Hematopoietic multipotent progenitor cell treated with erythropoietin and hydrocortisone succinate and interleukin-3 and kit ligand, for 15 days (in vitro differentiated cells): ENCODE data around the gene UTP4.

ENCODE experiments used
- DNase-seq: peaks from one replicate; pipeline ENCODE4 v3.0.0-alpha.2; 2015; ENCODE audit warnings: low spot score

Gene UTP4

DNA sequence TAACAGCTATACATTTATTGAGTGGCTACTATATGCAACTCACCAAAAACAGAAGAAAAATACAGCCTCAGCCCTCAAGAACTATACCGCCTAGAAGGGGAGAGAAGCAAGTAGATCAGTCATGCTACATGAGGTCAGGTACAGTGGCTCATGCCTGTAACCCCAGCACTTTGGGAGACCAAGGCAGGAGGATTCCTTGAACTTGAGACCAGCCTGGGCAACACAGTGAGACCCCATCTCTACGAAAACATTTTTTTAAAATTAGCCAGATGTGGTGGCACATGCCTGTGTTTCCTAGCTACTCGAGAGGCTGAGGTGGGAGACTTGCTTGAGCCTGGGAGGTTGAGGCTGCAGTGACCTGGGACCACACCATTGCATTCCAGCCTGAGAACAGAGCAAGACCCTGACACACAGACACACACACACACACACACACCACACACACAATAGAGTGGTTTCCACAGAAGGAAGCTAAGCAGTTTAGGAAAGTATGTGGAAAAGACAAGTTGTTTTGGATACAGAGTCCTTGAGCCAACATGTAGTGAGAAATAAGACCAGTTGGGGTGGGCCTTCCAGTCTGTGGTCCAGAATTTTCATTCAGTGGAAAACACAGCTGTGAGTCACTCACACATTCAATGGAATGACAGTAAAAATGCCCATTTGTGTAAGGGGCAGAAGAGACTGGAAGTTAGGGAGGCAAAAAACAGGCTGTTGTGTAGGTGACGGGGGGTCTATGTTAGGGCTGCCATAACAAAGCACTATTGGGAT lies 43.8 kb downstream of the UTP4 start:
- DNase-seq: no peak

DNA sequence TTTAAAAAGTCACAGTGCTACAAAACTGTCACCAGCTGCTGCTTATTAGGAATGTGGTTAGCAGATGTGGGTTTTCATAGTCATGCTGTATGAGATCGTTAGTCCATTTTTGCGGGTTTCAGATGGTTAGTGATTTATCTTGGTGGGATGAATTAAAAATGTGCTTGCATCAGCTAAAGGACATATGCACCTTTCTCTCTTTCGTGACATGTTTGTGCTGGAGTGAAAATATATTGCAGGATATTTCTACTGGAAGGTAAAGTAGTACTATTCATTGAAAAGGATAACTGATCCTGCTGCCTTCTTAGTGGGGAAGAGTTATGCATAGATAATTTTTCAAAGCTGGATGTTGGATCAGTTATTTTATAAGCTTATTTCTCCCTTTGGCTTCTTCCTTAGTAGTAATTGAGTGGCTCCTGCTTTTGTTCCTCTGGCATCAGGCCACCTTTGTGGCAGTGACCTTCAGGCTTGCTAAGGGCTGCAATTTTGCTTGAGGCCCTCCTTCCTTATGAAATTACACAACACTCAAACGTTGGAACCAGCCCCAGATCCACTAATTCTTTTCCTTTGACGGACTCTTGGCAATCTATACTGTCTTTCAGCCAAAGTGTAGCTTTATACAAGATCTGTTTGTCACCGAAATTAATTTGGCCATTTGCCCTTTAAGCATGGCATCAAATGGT lies 47.0 kb downstream of the UTP4 start:
- no peak for DNase-seq

DNA sequence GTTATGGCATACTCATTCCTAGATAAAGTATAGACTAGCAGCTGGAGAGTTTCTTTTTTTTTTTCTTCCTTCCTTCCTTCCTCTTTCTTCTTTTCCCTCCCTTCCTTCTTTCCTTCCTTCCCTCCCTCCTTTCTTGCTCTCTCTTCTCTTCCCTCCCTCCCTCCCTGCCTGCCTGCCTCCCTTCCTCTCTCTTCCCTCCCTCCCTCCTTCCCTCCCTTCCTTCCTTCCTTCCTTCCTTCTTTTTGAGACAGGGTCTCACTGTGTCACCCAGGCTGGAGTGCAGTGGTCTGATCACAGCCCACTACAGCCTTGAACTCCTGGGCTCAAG lies 47.5 kb downstream of the UTP4 start:
- no peak for DNase-seq

DNA sequence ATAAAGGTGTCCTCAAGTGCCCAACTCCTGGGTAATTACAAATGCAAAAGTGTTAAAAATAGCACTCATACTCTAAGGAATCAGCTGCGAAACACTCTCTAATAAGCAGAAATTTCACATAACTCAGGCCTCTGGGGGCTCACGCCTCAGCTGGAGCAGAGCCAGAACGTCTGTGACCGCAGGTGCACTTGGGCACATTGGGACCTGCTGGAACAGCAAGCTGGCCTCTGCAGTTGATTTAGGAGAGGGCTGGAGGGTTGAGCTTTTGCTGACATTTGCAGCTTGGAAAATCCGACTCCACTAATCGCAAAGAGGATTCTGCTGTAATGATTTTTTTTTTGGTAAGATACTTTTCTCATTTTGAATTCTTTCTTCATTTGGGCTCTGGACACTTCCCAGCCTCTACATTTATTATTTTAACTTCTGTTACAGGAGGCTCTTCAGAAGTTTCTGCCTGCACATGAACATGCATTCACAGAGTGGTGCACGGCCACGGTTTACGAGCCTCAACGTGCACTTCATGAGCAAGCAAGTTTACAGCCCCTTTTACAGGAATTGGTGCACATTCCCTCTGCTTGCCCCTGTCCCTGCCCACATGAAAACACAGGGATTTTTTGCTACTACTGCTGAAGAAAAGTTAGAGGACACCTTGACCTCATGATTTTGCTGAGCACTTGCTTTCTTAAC lies 50.4 kb downstream of the UTP4 start:
- no peak for DNase-seq

DNA sequence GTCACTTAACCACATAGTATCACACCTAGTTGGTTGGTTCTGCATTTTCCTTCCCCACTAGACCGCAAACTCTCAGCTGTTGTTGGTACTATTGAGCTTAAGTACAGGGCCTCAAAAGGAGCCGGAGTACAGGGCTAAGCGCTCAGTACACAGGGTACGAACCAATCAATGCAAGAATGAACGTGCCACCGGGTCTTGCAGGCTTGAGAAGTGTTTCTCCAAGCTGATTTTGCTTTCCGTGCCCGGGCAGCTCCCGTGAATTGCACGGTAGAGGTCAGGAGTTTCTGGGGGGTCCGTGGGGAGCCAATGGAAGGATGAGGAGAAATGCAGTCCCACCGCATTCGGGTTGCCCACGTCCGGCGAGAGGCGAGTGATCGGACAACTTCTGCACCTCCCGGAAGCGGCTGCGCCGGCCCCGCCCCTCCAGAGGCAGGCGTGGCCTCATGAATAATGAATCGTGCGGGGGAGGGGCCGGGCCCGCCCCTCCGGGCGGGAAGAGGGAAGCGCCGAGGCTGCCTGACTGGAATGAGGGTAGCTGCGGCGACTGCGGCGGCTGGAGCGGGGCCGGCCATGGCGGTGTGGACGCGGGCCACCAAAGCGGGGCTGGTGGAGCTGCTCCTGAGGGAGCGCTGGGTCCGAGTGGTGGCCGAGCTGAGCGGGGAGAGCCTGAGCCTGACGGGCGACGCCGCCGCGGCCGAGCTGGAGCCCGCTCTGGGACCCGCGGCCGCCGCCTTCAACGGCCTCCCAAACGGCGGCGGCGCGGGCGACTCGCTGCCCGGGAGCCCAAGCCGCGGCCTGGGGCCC lies 54.4 kb downstream of the UTP4 start, which contains the start of gene SNTB2:
Gene SNTB2 (plus strand): TSS at position 523 of the 804 bp plus-strand sequence. CDS start 3 bp downstream, at position 526.
- DNase-seq: peak; percentile 85

DNA sequence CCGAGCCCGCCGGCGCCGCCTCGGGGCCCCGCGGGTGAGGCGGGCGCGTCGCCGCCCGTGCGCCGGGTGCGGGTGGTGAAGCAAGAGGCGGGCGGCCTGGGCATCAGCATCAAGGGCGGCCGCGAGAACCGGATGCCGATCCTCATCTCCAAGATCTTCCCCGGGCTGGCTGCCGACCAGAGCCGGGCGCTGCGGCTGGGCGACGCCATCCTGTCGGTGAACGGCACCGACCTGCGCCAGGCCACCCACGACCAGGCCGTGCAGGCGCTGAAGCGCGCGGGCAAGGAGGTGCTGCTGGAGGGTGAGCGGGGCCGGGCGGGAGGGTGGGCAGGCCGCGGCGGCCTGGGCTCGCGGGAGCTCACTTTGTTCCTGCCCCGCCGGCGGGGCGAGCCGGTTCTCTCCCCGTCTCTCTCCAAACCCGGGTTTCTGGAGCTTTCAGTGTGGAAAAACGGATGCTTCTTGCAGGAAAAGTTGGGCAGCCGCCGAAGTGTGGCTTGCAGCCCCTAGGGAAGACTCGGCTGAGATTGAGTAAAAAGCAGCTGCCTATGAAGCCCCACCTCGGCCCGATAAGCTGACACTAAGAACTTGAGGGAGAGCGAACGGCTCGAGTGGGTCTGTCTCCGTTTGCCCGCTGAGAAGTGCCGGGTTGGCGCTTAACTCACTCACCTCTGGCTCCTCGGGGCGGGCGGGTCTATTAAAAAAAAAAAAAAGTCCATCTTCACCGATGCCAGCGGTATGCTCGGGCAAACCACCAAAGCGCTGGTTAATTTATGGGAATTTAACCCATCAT lies 55.2 kb downstream of the UTP4 start:
- DNase-seq: no peak

DNA sequence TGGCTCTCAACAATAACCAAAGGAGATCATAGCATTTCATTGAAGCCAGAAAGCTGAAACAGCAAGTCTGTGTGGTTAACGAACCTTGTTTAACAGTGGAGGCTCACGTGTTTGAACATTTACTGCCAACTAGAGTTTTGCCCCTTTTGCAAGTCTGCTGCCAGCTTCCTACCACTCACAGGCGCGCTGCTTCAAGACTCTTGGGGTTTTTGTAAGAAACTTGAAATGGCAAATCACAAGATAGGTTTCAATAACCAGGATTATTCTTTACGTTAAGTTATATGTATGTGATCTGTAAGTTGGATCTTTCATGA lies 55.7 kb downstream of the UTP4 start:
- DNase-seq: no peak

DNA sequence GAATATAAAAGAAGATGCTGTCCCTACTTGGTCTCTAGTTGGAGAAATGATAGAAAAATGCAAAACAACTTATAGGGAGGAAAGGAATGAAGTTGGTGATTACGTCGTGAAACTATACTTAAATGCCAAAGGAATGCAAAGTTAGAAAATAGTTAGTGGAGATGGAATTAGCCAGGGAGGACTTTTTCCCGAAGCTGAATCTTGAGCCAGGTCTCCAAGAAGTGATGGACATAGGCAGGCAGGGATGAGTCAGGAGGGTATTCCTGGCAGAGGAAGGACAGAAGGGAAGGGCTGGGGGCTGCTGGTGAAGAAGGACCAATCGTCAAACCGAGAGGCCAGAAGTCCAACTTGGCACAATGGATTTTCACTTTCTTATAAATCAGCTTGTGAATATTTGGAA lies 56.3 kb downstream of the UTP4 start:
- no peak for DNase-seq

DNA sequence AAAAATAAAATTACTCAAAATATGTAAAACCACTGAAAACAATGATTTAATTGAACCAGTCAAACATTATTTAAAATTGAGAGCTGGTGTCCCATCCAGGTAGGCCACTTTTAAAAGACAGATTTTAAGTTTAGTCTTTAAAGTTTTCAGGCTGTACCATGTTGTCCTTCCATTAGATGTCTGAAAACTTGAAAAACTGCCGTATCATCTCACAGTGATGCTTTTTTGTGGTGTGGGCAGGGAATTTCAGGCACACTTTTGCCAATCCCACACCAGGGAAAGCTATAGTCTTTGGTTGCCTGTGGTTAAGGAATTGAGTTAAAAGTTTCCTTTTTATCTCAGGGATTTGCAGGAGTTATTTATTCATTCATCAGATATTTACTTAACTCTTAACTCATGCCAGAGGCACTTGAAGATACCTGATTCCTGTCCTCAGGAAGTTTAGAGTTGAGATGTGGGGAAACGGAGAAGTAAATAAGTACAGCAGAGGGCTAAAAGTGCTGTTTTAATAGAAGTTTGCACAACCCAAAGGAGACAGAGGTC lies 57.7 kb downstream of the UTP4 start:
- DNase-seq: no peak

DNA sequence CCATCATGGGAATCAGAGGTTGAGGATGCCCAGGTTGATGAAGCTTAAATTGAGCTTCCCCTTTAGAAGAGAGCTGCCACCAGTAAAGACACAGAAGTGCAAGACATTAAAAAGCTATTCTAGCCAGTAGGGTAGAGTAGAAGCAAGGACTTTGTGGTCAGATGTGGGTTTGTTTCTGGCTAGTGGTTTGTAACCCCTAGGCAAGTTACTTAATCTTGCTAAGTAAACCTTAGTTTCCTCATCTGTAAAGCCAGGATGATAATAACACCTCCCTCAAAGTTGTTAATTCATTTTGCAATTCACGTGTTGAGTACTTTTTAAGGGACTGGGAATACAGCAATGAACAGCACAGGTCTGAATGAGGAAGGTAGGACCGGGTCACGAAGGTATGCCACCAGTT lies 58.1 kb downstream of the UTP4 start:
- DNase-seq: no peak

DNA sequence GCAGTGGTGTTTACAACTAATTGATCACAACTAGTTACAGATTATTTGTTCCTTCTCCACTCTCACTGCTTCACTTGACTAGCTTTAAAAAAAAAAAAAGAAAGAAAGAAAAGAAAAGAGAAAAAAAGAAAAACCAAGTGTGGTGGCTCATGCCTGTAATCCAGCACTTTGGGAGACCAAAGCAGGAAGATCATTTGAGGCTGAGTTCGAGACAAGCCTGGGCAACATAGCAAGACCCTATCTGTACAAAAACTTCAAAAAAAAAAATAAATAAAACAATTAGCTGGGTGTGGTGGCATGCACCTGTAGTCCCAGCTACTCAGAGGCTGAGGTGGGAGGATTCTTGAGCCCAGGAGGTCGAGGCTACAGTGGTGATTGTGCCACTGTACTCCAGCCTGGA lies 58.7 kb downstream of the UTP4 start:
- DNase-seq: no peak

DNA sequence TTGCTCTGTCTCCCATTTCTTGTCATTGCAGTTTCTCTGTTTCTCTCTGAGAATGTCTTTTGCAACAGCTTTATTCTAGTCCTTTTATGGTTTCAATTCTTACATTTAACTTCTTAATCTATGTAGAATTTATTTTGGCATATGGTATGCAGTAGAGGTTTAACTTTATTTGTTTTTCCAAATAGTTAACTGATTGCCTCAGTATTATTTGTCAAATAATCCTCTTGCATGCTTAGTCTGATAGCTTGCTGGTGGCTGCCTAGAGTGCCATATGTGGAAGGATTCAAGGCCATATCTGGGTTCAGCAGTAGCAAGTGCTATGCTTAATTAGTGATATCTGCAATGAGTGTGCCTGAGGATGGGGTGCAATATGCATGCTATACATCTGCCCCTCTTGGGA lies 61.4 kb downstream of the UTP4 start:
- no peak for DNase-seq

DNA sequence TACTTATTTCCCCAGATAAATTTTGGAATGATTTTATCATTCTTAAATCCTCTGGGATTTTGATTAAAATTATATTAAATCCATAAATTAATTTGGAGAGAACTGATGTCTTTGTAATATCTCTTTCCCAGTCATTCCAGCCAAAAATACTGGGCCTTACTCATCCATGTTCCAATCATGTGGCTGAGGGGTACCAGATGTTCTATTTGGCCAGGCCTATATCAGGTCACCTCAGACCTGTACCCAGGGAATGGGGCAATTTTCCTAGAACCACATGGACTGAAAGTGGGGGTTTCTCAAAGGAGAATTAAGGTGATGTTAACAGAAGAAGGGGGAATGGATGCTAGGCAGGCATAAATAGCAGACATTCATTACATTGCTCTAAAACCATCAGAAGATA lies 62.0 kb downstream of the UTP4 start:
- DNase-seq: no peak

DNA sequence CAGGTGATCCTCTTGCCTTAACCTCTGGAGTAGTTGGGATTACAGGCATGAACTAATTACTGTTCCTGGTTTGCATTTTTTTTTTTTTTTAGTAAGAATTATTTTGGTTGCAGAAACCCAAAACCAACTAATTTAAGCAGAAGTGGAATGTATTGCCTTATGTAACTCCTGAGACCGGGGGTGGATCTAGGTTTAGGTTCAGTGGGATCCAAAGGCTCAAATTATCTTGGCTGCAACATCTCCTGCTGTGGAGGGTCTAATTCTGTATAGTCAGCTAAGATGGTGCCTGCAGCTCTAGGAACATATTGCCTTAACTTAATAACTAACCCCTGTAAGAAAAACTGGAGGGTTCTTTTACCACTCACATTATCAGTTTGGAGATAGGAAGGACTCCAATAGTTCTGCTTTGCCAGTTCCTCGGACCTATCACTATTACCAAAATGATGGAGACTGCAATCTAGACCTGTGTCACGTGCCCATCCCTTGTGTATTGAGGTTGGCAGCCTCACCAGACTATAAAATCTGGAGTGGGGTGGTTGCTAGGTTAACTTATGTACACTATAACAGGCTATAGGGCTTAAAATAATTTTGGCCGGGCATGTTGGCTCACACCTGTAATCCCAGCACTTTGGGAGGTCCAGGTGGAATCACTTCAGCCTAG lies 63.0 kb downstream of the UTP4 start:
- no peak for DNase-seq

DNA sequence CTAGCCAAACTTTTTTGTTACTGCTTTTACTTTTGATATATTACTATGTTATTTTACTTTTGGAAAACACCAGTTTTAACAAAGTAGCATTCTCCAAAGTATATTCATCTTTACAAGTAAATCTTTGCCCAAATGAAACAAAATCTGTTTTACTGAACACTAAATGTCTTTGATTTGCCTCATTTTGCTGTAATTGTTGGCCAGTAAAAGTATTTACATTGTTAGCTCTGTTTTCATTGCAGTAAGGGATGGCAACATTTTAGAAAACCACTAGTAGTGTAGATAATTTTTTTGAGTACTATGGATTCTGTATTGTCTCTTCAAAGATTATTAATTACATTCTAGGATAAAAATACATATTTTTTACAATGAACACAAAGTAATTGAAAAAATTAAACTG lies 65.1 kb downstream of the UTP4 start:
- no peak for DNase-seq

DNA sequence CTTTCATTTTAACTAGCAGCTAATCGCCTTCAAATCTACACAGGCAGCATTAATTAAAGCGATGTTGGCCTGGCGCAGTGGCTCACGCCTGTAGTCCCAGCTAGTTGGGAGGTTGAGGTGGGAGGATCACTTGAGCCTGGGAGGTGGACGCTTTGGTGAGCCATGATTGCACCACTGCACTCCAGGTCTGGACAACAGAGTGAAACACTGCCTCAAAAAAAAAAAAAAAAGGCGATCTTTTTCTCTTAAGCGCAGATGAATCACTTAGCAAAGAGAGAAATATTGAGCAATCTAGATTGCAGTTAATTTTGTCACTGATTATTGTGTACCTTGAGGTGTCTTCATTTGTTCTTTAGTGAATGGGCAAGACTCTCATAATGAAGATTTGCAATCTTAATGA lies 66.9 kb downstream of the UTP4 start:
- DNase-seq: no peak

DNA sequence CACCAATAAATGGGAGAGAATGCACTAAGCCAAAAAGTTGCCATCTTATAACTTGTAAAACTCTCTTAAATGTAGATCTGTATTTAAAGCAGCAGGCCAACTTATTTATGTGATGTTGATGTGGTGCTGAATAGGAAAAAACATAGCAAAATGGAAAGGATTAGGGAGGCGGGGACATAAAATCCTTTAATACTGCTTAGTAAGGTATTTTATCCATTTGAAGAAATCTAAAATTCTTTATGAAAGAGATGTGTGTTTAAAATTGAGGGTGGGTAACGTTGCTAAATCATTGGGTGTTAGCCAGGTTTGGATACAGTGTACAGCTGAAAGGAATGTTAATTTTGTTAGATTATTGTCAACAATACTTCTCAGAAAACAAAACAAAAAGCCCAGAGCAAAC lies 68.8 kb downstream of the UTP4 start:
- no peak for DNase-seq

DNA sequence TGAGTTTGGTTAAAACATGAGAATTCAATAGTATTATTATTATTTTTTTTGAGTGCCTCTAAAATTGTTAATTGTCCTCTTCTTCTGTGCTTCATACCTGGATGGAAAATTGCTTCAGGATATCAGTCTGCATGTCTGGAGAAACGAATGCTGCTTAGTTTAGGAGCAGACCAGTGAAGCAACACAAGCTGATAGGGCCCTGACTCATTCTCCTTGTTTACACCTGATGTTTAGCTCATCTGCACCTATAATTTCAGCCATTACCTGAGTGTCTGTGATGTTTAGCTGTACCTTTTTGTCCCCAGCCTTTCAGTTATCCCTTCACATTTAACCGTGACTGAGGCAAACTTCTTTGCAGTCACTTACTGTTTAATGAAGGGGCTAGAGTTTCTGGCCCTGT lies 69.3 kb downstream of the UTP4 start:
- no peak for DNase-seq

DNA sequence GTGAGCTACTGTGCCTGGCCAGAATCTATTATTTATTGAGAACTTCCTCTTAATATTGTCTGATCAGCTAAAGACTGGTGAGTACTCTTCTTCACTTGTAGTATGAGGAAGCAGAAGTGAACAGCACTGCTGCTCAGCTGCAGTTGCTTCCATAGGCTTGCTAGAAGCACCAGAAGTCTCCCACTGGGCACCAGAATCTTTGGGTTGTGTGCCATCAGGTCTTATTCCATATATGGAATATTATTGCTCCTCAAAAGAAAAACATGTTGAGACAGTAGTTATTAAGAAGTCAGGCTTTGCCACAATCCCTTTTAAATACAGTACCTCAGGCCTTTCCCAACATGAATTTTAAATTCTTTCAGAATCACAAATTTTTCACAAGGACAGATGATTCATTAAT lies 71.7 kb downstream of the UTP4 start:
- DNase-seq: no peak

DNA sequence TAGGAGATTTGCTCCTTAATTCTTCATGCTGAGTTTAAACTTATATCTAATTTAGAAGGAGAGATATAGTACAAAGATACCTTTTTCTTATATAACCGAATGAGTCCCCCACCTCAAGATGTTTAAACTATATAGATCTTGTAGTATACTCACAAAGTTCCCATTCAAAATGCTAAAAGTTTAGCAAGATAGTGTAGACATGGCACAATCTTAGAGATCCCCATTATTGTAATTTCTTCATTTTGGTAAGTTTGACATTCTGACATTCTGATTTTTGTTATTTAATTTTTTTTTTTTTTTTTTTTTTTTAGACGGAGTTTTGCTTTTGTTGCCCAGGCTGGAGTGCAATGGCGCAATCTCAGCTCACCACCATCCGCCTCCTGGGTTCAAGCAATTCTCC lies 77.3 kb downstream of the UTP4 start:
- no peak for DNase-seq

DNA sequence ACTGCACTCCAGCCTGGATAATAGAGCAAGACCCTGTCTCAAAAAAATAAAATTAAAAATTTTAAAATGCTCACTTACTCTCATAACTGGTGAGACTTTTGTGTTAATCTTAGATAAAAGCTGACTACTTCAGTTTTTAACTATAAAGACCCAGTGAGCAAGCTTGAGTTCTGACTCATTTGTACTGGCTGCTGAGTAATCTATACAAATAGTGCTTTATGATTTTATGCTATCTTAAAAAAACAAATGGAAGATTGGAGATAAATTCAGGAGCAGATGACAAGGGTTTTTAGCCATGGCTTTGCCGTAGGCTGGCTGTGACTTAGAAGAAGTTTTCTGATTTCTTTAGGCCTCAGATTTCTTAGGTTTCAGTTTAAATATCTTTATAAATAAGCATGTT lies 85.0 kb downstream of the UTP4 start:
- no peak for DNase-seq
